Gastrocnemius medialis (tissue), 4 donors: ENCODE data around the gene CTSS. TPM values are rescaled to one million over a fixed set of nuclear protein-coding genes. Genes with fewer than 3 reads are reported as not detected.

ENCODE experiments used
- ATAC-seq, 2 donors: fragments of 150-250 bp; one replicate each; pipeline ENCODE4 v1.9.1; 2016
- DNase-seq, 2 donors: peaks; one replicate each; pipeline ENCODE4 v3.0.0-alpha.2; 2019
- H3K27ac ChIP-seq, 4 donors: fragments of 200-600 bp; sonication (generic); 1 replicate in 1 of 4; 2 replicates in 3 of 4; pipeline ENCODE4 v1.5.1; 2016 to 2018; ENCODE audit warnings: mild to moderate bottlenecking in 2 of 4, moderate library complexity in 1 of 4
- H3K27me3 ChIP-seq, 3 donors: fragments of 200-600 bp; sonication (generic) in 2 of 3; 1 replicate in 1 of 3; 2 replicates in 2 of 3; pipeline versions ENCODE4 v1.5.1 to v1.6.0; 2016 to 2019; ENCODE audit warnings: mild to moderate bottlenecking in 1 of 3, moderate library complexity in 1 of 3
- H3K36me3 ChIP-seq, 2 donors: fragments of 200-600 bp; sonication (generic) in 1 of 2; one replicate each; pipeline ENCODE4 v1.5.1; 2017 to 2018
- H3K4me1 ChIP-seq, 2 donors: fragments of 200-600 bp; sonication (generic) in 1 of 2; one replicate each; pipeline ENCODE4 v1.5.1; 2016 to 2017; ENCODE audit warnings: mild to moderate bottlenecking in 2 of 2
- H3K4me3 ChIP-seq, 4 donors: fragments of 200-600 bp; sonication (generic) in 3 of 4; 1 replicate in 1 of 4; 2 replicates in 3 of 4; pipeline ENCODE4 v1.5.1; 2016 to 2019; ENCODE audit warnings: mild to moderate bottlenecking in 2 of 4
- H3K9me3 ChIP-seq, 3 donors: fragments of 200-600 bp; sonication (generic) in 2 of 3; 1 replicate in 1 of 3; 2 replicates in 2 of 3; pipeline ENCODE4 v1.5.1; 2016 to 2019
- CTCF ChIP-seq, 5 experiments: fragments of 450-650 bp in 3 of 5; fragments of 200-600 bp in 2 of 5; sonication (generic) in 2 of 5; IDR thresholded peaks in 4 of 5; conservative IDR thresholded peaks in 1 of 5; 1 replicate in 4 of 5; 2 replicates in 1 of 5; pipeline ENCODE4 v1.5.1; 2016 to 2019; ENCODE audit warnings: antibody characterized with exemption in 5 of 5, mild to moderate bottlenecking in 3 of 5, moderate library complexity in 3 of 5
- POLR2A ChIP-seq, 2 donors: fragments of 450-650 bp; IDR thresholded peaks; one replicate each; pipeline ENCODE4 v1.6.1; 2017; ENCODE audit warnings: antibody characterized with exemption in 2 of 2, mild to moderate bottlenecking in 2 of 2, moderate library complexity in 2 of 2
- in situ Hi-C, 4 donors: fragments of 200-750 bp; cut with MboI; loops; one replicate each; pipeline versions ENCODE4 v1.15.0 to v1.8.0; 2017; ENCODE audit warnings: low sequenced_read_pairs in 4 of 4
- intact Hi-C: fragments of 100-400 bp; cut with DNase I; formaldehyde crosslinking; loops from one replicate; pipeline ENCODE4 v1.15.1; 2023; ENCODE audit warnings: low total_unique reads
- total RNA-seq, 4 donors: library from RNA; depleted of rRNA; stranded (reverse); fragments of >200 nt; gene quantifications; one replicate each; pipeline versions ENCODE4 v1.1.0 to v1.2.3, GENCODE V29; 2016

CTSS gene
- total RNA-seq, 4 donors from 2014 or later = 5.8 to 11.7 (median 10.6) TPM

GRCh38 chr1:150761801-150762200, 3.8 kb downstream of the CTSS start:
- H3K27ac ChIP-seq = no peak overlapping the region
- intact Hi-C loops (no loop called here), in situ Hi-C loops (no loop called here)
- TF ChIP-seq CTCF (IDR thresholded peaks at IDR 0.05 in 4 of 5, conservative IDR thresholded peaks at IDR 0.05 in 1 of 5) (no peak), POLR2A (IDR thresholded peaks at IDR 0.05) (no peak)
- no peaks in the 10 kb centered on the region for H3K9me3 ChIP-seq
- no peak overlapping the region for H3K4me3 ChIP-seq
- H3K4me1 ChIP-seq = peaks cover 0 to 3% of the 10 kb centered on the region in 2 donors
- H3K27me3 ChIP-seq = no peaks in the 10 kb centered on the region
- no peaks in the 10 kb centered on the region for H3K36me3 ChIP-seq
- ATAC-seq (no peak), DNase-seq (no peak)

DNA sequence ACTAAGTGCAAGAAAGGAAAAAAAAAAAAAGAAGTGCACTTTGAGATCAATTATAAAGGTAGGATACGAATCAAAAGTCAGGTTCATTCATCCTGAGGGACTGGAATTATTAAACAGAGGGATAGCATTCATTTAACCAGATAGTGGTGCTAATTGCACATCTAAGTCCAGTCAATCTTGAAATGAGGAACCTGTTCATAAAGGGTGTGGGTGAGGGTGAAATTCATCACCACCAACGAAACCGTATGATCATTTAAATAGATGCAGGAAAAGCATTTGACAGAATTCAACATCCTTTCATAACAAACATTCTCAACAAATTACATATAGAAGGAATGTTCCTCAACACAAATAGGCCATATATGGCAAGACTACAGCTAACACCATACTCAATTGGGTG, 5.6 kb downstream of the CTSS start:
- peaks cover 0 to 3% of the 10 kb centered on the region in 2 donors for H3K4me1 ChIP-seq
- H3K36me3 ChIP-seq = peaks cover 0 to 3% of the 10 kb centered on the region in 2 donors
- intact Hi-C loops (no loop called here), in situ Hi-C loops (no loop called here)
- DNase-seq (no peak), ATAC-seq (no peak)
- TF ChIP-seq CTCF (IDR thresholded peaks at IDR 0.05 in 4 of 5, conservative IDR thresholded peaks at IDR 0.05 in 1 of 5) (no peak), POLR2A (IDR thresholded peaks at IDR 0.05) (no peak)
- H3K4me3 ChIP-seq = no peak overlapping the region
- H3K27ac ChIP-seq = no peak overlapping the region
- no peaks in the 10 kb centered on the region for H3K27me3 ChIP-seq
- no peaks in the 10 kb centered on the region for H3K9me3 ChIP-seq

GRCh38 chr1:150753416-150753815, 12.2 kb downstream of the CTSS start:
- TF ChIP-seq CTCF (IDR thresholded peaks at IDR 0.05 in 4 of 5, conservative IDR thresholded peaks at IDR 0.05 in 1 of 5) = no peak
- Histone ChIP-seq H3K27ac (no peak overlapping the region), H3K4me3 (no peak overlapping the region), H3K4me1 (no peaks in the 10 kb centered on the region), H3K36me3 (peaks cover 0 to 9% of the 10 kb centered on the region in 2 donors), H3K27me3 (no peaks in the 10 kb centered on the region), H3K9me3 (no peaks in the 10 kb centered on the region)
- intact Hi-C loops (no loop called here), in situ Hi-C loops (loop anchor here in 1 of 4 donors (10.0 kb wide), 1 partner anchor 61 kb away; no protein-coding TSS in a partner anchor)
- ATAC-seq = no peak
- DNase-seq = no peak

DNA sequence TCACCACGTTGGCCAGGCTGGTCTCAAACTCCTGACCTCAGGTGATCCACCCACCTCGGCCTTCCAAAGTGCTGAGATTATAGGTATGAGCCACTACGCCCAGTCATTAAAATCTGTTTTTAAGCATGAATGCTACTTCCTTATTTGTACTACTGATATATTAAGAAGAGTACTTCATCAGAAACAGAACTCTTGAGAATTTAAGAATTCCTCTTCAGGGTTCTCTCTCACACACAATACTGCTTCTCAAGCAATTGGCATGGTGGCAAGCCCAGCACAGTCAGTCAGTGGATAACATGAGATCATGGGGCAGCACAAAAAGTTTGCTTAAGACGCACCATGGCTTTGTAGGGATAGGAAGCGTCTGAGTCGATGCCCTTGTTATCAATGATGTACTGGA, 14.1 kb downstream of the CTSS start:
- no peak for ATAC-seq
- Histone ChIP-seq H3K4me3 (no peak overlapping the region), H3K27ac (no peak overlapping the region), H3K9me3 (no peaks in the 10 kb centered on the region), H3K4me1 (no peaks in the 10 kb centered on the region), H3K27me3 (no peaks in the 10 kb centered on the region), H3K36me3 (peaks cover 0 to 9% of the 10 kb centered on the region in 2 donors)
- no peak for TF ChIP-seq POLR2A (IDR thresholded peaks at IDR 0.05)
- no peak for TF ChIP-seq CTCF (IDR thresholded peaks at IDR 0.05 in 4 of 5, conservative IDR thresholded peaks at IDR 0.05 in 1 of 5)
- in situ Hi-C loops = loop anchor here in 1 of 4 donors (10.0 kb wide), 1 partner anchor 63 kb away; no protein-coding TSS in a partner anchor
- intact Hi-C loops = no loop called here
- no peak for DNase-seq

GRCh38 chr1:150749720-150750311, 15.8 kb downstream of the CTSS start:
- DNase-seq (no peak), ATAC-seq (no peak)
- Histone ChIP-seq H3K9me3 (no peaks in the 10 kb centered on the region), H3K27ac (no peak overlapping the region), H3K36me3 (peaks cover 0 to 4% of the 10 kb centered on the region in 2 donors), H3K4me1 (no peaks in the 10 kb centered on the region), H3K27me3 (no peaks in the 10 kb centered on the region), H3K4me3 (no peak overlapping the region)
- in situ Hi-C loops = loop anchor here in 1 of 4 donors (10.0 kb wide), 1 partner anchor 65 kb away; no protein-coding TSS in a partner anchor
- no peak for TF ChIP-seq POLR2A (IDR thresholded peaks at IDR 0.05)
- TF ChIP-seq CTCF (IDR thresholded peaks at IDR 0.05 in 4 of 5, conservative IDR thresholded peaks at IDR 0.05 in 1 of 5) = no peak
- intact Hi-C loops = no loop called here
